A673 (cell line): ENCODE data around the gene UTP14A. TPM values are rescaled to one million over a fixed set of nuclear protein-coding genes. Genes with fewer than 3 reads are reported as not detected.

Experiments
- BruUV-seq: library from RNA; stranded (reverse); fragments of 400-500 nt; replicated peaks from 2 replicates; lab custom pipeline; 2021; lab: Mats Ljungman, UMichigan
- CTCF ChIA-PET: fragments of 300-600 bp; sonication (Branson Sonifier 250); formaldehyde crosslinking; loops from one replicate; lab custom pipeline; 2022; ENCODE audit warnings: antibody characterized with exemption; lab: Charles Lee
- POLR2A ChIA-PET: fragments of 300-600 bp; sonication (Branson Sonifier 250); formaldehyde crosslinking; loops from one replicate; lab custom pipeline; 2022; ENCODE audit warnings: antibody characterized with exemption; ENCODE audit not compliant: low non-redundant PET; lab: Charles Lee
- DNase-seq: peaks from one replicate; pipeline ENCODE4 v3.0.0-alpha.2; 2015; ENCODE audit warnings: low spot score
- H3K27ac ChIP-seq: fragments of 200-600 bp; sonication (generic); 2 replicates; pipeline ENCODE4 v1.5.1; 2016; ENCODE audit warnings: mixed run types, low read depth, mild to moderate bottlenecking, mixed read lengths, antibody characterized with exemption, low read length; ENCODE audit not compliant: poor library complexity, severe bottlenecking
- H3K27me3 ChIP-seq: fragments of 200-600 bp; sonication (generic); replicated peaks from 2 replicates; pipeline ENCODE4 v1.6.1; 2017; ENCODE audit warnings: mixed run types, low read depth, mild to moderate bottlenecking, mixed read lengths, antibody characterized with exemption, low read length; ENCODE audit not compliant: insufficient read depth, poor library complexity
- H3K36me3 ChIP-seq: fragments of 200-600 bp; sonication (generic); 2 replicates; pipeline ENCODE4 v1.6.1; 2016; ENCODE audit warnings: mixed run types, mild to moderate bottlenecking, mixed read lengths, antibody characterized with exemption, low read length; ENCODE audit not compliant: insufficient read depth, poor library complexity, severe bottlenecking
- H3K4me1 ChIP-seq: fragments of 200-600 bp; sonication (generic); 2 replicates; pipeline ENCODE4 v1.6.1; 2017; ENCODE audit warnings: mixed run types, mild to moderate bottlenecking, mixed read lengths, antibody characterized with exemption, low read length; ENCODE audit not compliant: insufficient read depth, poor library complexity, severe bottlenecking
- H3K4me3 ChIP-seq: fragments of 200-600 bp; sonication (generic); 2 replicates; pipeline ENCODE4 v1.5.1; 2016; ENCODE audit warnings: low read depth, mixed run types, mild to moderate bottlenecking, mixed read lengths, low read length; ENCODE audit not compliant: poor library complexity, severe bottlenecking
- H3K9me3 ChIP-seq: fragments of 200-600 bp; sonication (generic); 2 replicates; pipeline ENCODE4 v1.6.1; 2016; ENCODE audit warnings: mixed run types, low read depth, mild to moderate bottlenecking, mixed read lengths, antibody characterized with exemption, low read length; ENCODE audit not compliant: poor library complexity, severe bottlenecking
- CTCF ChIP-seq: fragments of 300-800, 200-600 bp; sonication (generic); conservative IDR thresholded peaks from 2 replicates; pipeline ENCODE4 v1.5.1; 2017; ENCODE audit warnings: low read depth, mild to moderate bottlenecking, antibody characterized with exemption, low read length, moderate library complexity, mixed read lengths
- EZH2 ChIP-seq: fragments of 200-600 bp; sonication (generic); IDR thresholded peaks from 2 replicates; pipeline ENCODE4 v1.6.1; 2017; ENCODE audit warnings: borderline replicate concordance, low read depth, mild to moderate bottlenecking, mixed read lengths, antibody characterized with exemption, low read length; ENCODE audit not compliant: poor library complexity, severe bottlenecking
- intact Hi-C: fragments of 100-400 bp; cut with micrococcal nuclease; formaldehyde crosslinking; loops from one replicate; pipeline ENCODE4 v1.10.0; 2022; ENCODE audit not compliant: unreplicated experiment
- total RNA-seq: library from RNA; stranded (reverse); gene quantifications from 2 replicates; pipeline ENCODE4 v1.2.3, GENCODE V29; 2021

UTP14A gene
- total RNA-seq, 1 experiment from 2014 or later = 46.3 TPM

- intact Hi-C loops = loop anchor here (10.0 kb wide), 1 partner anchor 54 kb away; the partner anchor contains the start of gene BCORL1
- Histone ChIP-seq H3K27ac (peak overlapping the region; percentile 80), H3K4me1 (no peaks in the 10 kb centered on the region), H3K27me3 (no peaks in the 10 kb centered on the region), H3K36me3 (peaks cover 13% of the 10 kb centered on the region), H3K9me3 (no peaks in the 10 kb centered on the region), H3K4me3 (peak overlapping the region; percentile 66)
- ChIA-PET POLR2A (no interaction called here), CTCF (interaction anchor here (0.7 kb wide), 2 partner anchors 130 to 149 kb away, joined by 3 to 9 read pairs; no protein-coding TSS in a partner anchor)
- DNase-seq = no peak
- TF ChIP-seq CTCF (no peak), EZH2 (no peak)
- no TSS peak for BruUV-seq
Observed at GRCh38 chrX:129930941-129931410, 25.0 kb downstream of the UTP14A start.

GRCh38 chrX:129931411-129932015, 25.5 kb downstream of the UTP14A start:
- BruUV-seq = no TSS peak
- intact Hi-C loops = loop anchor here (10.0 kb wide), 1 partner anchor 53 kb away; the partner anchor contains the start of gene BCORL1
- ChIA-PET POLR2A (no interaction called here), CTCF (interaction anchor here (0.7 kb wide), 2 partner anchors 129 to 148 kb away, joined by 3 to 9 read pairs; no protein-coding TSS in a partner anchor)
- Histone ChIP-seq H3K9me3 (no peaks in the 10 kb centered on the region), H3K27me3 (no peaks in the 10 kb centered on the region), H3K4me3 (peak overlapping the region; percentile 66), H3K27ac (peak overlapping the region; percentile 80), H3K4me1 (no peaks in the 10 kb centered on the region), H3K36me3 (peaks cover 8% of the 10 kb centered on the region)
- TF ChIP-seq EZH2 (no peak), CTCF (no peak)
- peak; percentile 87 for DNase-seq

DNA sequence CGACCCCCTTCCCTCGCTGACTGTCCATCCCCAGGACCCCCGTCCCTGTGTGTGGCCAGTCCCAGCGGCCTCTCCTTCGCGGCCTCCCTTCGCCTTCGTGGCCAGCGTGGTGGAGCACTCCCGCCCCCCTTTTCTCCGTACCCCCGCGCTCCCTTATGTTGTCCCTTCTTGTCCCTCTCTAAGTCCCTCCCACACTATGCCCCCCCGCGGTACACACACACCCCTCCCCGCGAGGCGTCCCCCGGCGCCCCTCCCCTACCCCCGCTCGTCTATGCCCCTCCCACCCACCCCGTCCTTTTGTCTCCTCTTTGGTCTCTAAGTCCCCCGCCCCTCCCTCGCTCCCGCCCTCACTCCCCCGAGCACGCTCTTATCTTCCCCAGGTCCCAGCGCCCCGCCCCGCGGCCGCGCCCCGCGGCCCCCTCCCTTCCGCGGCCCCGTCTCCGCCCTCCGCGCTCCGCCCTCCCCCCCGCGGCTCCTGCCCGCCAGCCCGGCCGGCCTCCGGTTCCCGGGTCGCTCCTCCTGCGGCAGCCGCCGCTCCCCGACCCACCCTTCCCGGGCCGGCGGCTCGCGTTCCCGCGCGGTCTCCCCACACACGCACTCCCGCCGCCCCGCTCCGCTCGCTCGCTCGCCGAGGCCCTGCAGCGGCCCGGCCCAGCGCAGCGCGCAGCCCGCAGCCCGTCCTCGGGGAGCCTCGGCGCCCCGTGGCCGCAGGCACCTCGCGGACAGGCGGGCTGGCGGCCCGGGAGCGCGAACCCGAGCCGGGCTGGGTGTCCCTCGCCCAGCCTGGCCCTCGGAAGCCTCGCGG, 26.3 kb downstream of the UTP14A start:
- Histone ChIP-seq H3K4me1 (no peaks in the 10 kb centered on the region), H3K27ac (peak overlapping the region; percentile 80), H3K9me3 (no peaks in the 10 kb centered on the region), H3K27me3 (no peaks in the 10 kb centered on the region), H3K36me3 (peaks cover 1% of the 10 kb centered on the region), H3K4me3 (peak overlapping the region; percentile 66)
- intact Hi-C loops = loop anchor here (10.0 kb wide), 1 partner anchor 53 kb away; the partner anchor contains the start of gene BCORL1
- no peak for TF ChIP-seq CTCF
- TF ChIP-seq EZH2 = no peak
- ChIA-PET POLR2A (no interaction called here), CTCF (no interaction called here)
- no TSS peak for BruUV-seq
- peak; percentile 90 for DNase-seq
